ENCODE measurements around the gene VAMP3. TPM values are rescaled to one million over a fixed set of nuclear protein-coding genes. Genes with fewer than 3 reads are reported as not detected.

The VAMP3 gene
- polyA plus RNA-seq, 1 donor (not counting 4 experiments of a cell fraction or from before 2014, with no cell fraction given) = 219 TPM

GRCh38 chr1:7785108-7785507 lies 14.0 kb downstream of the VAMP3 start:
- Histone ChIP-seq H3K9me1 (ENCODE audit: control insufficient read depth, extremely low read depth, insufficient read depth, low read length) (no peaks in the 10 kb centered on the region), H3K79me2 (ENCODE audit: control insufficient read depth, insufficient read depth, low read length) (no peaks in the 10 kb centered on the region), H3K4me1 (ENCODE audit: control insufficient read depth, extremely low read depth, insufficient read depth, low read length) (peaks cover 7% of the 10 kb centered on the region), H3K4me2 (ENCODE audit: control insufficient read depth, extremely low read depth, insufficient read depth, low read depth, low read length) (peak overlapping the region; percentile 70), H3K9ac (ENCODE audit: control insufficient read depth, extremely low read depth, insufficient read depth, low read length) (no peak overlapping the region), H2AFZ (ENCODE audit: control insufficient read depth, low read length) (no peak overlapping the region), H4K20me1 (ENCODE audit: control insufficient read depth, extremely low read depth, insufficient read depth, low read length) (no peaks in the 10 kb centered on the region), H3K27me3 (ENCODE audit: control insufficient read depth, extremely low read depth, insufficient read depth, low read length) (no peaks in the 10 kb centered on the region), H3K4me3 (ENCODE audit: control insufficient read depth in 2 of 3, extremely low read depth in 1 of 3, insufficient read depth in 2 of 3, low read depth in 1 of 3, low read length in 3 of 3) (peak overlapping the region in 2 of 3 experiments; percentile 41 to 66), H3K27ac (ENCODE audit: control insufficient read depth, insufficient read depth, low read length) (no peak overlapping the region), H3K9me3 (ENCODE audit: control insufficient read depth, low read depth, low read length) (no peaks in the 10 kb centered on the region), H3K36me3 (ENCODE audit: control insufficient read depth in 2 of 2, extremely low read depth in 1 of 2, insufficient read depth in 2 of 2, low read length in 2 of 2) (peaks cover 7 to 10% of the 10 kb centered on the region in 2 experiments)
- DNase-seq (ENCODE audit: low read depth, low spot score) (no peak), FAIRE-seq (no peak)
- dilution Hi-C loops (cut with MboI; ENCODE audit: extremely low pct_ligation_motif_present, low sequenced_read_pairs) = no loop called here
- TF ChIP-seq CTCF (optimal IDR thresholded peaks at IDR 0.05 in 1 of 3, IDR thresholded peaks at IDR 0.05 in 1 of 3, conservative IDR thresholded peaks at IDR 0.05 in 1 of 3; ENCODE audit: extremely low read depth in 1 of 3, insufficient read depth in 2 of 3, low read length in 3 of 3) (no peak), EZH2 (IDR thresholded peaks at IDR 0.05; ENCODE audit: low read length) (no peak)

GRCh38 chr1:7786795-7787194 lies 15.7 kb downstream of the VAMP3 start:
- Histone ChIP-seq H3K9me3 (ENCODE audit: control insufficient read depth, low read depth, low read length) (peaks cover 2% of the 10 kb centered on the region), H2AFZ (ENCODE audit: control insufficient read depth, low read length) (no peak overlapping the region), H3K4me2 (ENCODE audit: control insufficient read depth, extremely low read depth, insufficient read depth, low read depth, low read length) (no peak overlapping the region), H3K4me1 (ENCODE audit: control insufficient read depth, extremely low read depth, insufficient read depth, low read length) (peaks cover 6% of the 10 kb centered on the region), H3K9me1 (ENCODE audit: control insufficient read depth, extremely low read depth, insufficient read depth, low read length) (no peaks in the 10 kb centered on the region), H3K4me3 (ENCODE audit: control insufficient read depth in 2 of 3, extremely low read depth in 1 of 3, insufficient read depth in 2 of 3, low read depth in 1 of 3, low read length in 3 of 3) (no peak overlapping the region), H3K27me3 (ENCODE audit: control insufficient read depth, extremely low read depth, insufficient read depth, low read length) (no peaks in the 10 kb centered on the region), H3K36me3 (ENCODE audit: control insufficient read depth in 2 of 2, extremely low read depth in 1 of 2, insufficient read depth in 2 of 2, low read length in 2 of 2) (peaks cover 6 to 7% of the 10 kb centered on the region in 2 experiments), H3K27ac (ENCODE audit: control insufficient read depth, insufficient read depth, low read length) (no peak overlapping the region), H4K20me1 (ENCODE audit: control insufficient read depth, extremely low read depth, insufficient read depth, low read length) (no peaks in the 10 kb centered on the region), H3K79me2 (ENCODE audit: control insufficient read depth, insufficient read depth, low read length) (no peaks in the 10 kb centered on the region), H3K9ac (ENCODE audit: control insufficient read depth, extremely low read depth, insufficient read depth, low read length) (no peak overlapping the region)
- DNase-seq (ENCODE audit: low read depth, low spot score) = no peak
- FAIRE-seq = no peak
- dilution Hi-C loops (cut with MboI; ENCODE audit: extremely low pct_ligation_motif_present, low sequenced_read_pairs) = no loop called here
- TF ChIP-seq CTCF (optimal IDR thresholded peaks at IDR 0.05 in 1 of 3, IDR thresholded peaks at IDR 0.05 in 1 of 3, conservative IDR thresholded peaks at IDR 0.05 in 1 of 3; ENCODE audit: extremely low read depth in 1 of 3, insufficient read depth in 2 of 3, low read length in 3 of 3) = no peak
- no peak for TF ChIP-seq EZH2 (IDR thresholded peaks at IDR 0.05; ENCODE audit: low read length)
